Measurements from ENCODE around the gene ATAD3B. TPM values are rescaled to one million over a fixed set of nuclear protein-coding genes. Genes with fewer than 3 reads are reported as not detected.

The ATAD3B gene
- total and polyA plus RNA-seq, 10 of the 15 experiments (the other 5 are each of a cell fraction or from before 2014, with no cell fraction given): 0.03 to 38.8 (median 23.8) TPM

- TF ChIP-seq, protein P1, sequence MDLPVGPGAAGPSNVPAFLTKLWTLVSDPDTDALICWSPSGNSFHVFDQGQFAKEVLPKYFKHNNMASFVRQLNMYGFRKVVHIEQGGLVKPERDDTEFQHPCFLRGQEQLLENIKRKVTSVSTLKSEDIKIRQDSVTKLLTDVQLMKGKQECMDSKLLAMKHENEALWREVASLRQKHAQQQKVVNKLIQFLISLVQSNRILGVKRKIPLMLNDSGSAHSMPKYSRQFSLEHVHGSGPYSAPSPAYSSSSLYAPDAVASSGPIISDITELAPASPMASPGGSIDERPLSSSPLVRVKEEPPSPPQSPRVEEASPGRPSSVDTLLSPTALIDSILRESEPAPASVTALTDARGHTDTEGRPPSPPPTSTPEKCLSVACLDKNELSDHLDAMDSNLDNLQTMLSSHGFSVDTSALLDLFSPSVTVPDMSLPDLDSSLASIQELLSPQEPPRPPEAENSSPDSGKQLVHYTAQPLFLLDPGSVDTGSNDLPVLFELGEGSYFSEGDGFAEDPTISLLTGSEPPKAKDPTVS (IDR thresholded peaks at IDR 0.05; ENCODE audit: low read depth, low read length): no peak
- TF ChIP-seq ZNF622 (IDR thresholded peaks at IDR 0.05): no peak
Observed at GRCh38 chr1:1435106-1435903, 36.3 kb upstream of the ATAD3B start, which contains the start of gene VWA1 (continued).

- RAD21 ChIA-PET (ENCODE audit: unreplicated experiment): interaction anchor here (2.0 kb wide), 1 partner anchor 28 kb away, joined by 8 read pairs; the partner anchor contains the start of gene MRPL20
- Histone ChIP-seq H3K9ac (ENCODE audit: control insufficient read depth, insufficient read depth, low read length) (no peak overlapping the region), H4K20me1 (ENCODE audit: control insufficient read depth, insufficient read depth) (no peaks in the 10 kb centered on the region), H3K4me1 (ENCODE audit: control insufficient read depth, insufficient read depth, low read length) (peaks cover 22% of the 10 kb centered on the region), H3K79me2 (ENCODE audit: control insufficient read depth, insufficient read depth, low read length) (no peaks in the 10 kb centered on the region), H3K4me2 (ENCODE audit: control insufficient read depth, insufficient read depth) (peak overlapping the region; percentile 63; the same call in 1 of the 2 replicates), H3K27ac (ENCODE audit: control insufficient read depth, insufficient read depth) (no peak overlapping the region), H3K4me3 (peak overlapping the region; percentile 57; the same call in 1 of the 2 replicates), H3K36me3 (ENCODE audit: control insufficient read depth in 2 of 2, insufficient read depth in 2 of 2, low read length in 1 of 2) (no peaks in the 10 kb centered on the region), H3K27me3 (replicated peaks in 1 of 2; ENCODE audit: control insufficient read depth in 2 of 2, insufficient read depth in 2 of 2, low read length in 1 of 2) (peaks cover 0 to 11% of the 10 kb centered on the region in 2 experiments; a peak in 3 of 4 replicates), H3K9me3 (replicated peaks; ENCODE audit: control insufficient read depth, insufficient read depth, low read length) (no peaks in the 10 kb centered on the region), H2AFZ (ENCODE audit: control insufficient read depth, low read depth, low read length) (no peak overlapping the region)
- in situ Hi-C loops (cut with MboI) (no loop called here), intact Hi-C loops (cut with micrococcal nuclease; ENCODE audit: unreplicated experiment) (no loop called here)
- CTCF ChIA-PET: interaction anchor here (1.8 to 2.3 kb wide), 2 partner anchors 60 to 64 kb away, joined by 5 to 9 read pairs; partner anchors contain the start of gene AURKAIP1
- SMC1A ChIA-PET (ENCODE audit: uncharacterized antibody, unreplicated experiment): no interaction called here
- TF ChIP-seq MYB (IDR thresholded peaks at IDR 0.05; ENCODE audit: borderline replicate concordance, low read depth, low read length): no peak
- no peak for TF ChIP-seq ATF7 (IDR thresholded peaks at IDR 0.05; ENCODE audit: low read depth)
- TF ChIP-seq NR2C1 (IDR thresholded peaks at IDR 0.05): no peak
- no peak for FAIRE-seq
- no peak for DNase-seq (ENCODE audit: low read depth, low spot score)
- no peak for ATAC-seq
- BruUV-seq (replicated peaks): no TSS peak
- WGBS (ENCODE audit: insufficient coverage, insufficient replicate concordance, low lambda C conversion rate, missing lambda C conversion rate): 18% methylated on average over 31 of the region's 40 CpGs
- POLR2A ChIA-PET: interaction anchor here (1.0 to 1.3 kb wide), 3 partner anchors 14 to 460 kb away, joined by 3 read pairs; no protein-coding TSS in a partner anchor
Observed at GRCh38 chr1:1435911-1436629, 35.5 kb upstream of the ATAD3B start.
